ENCODE data around the gene CIART.

DNA sequence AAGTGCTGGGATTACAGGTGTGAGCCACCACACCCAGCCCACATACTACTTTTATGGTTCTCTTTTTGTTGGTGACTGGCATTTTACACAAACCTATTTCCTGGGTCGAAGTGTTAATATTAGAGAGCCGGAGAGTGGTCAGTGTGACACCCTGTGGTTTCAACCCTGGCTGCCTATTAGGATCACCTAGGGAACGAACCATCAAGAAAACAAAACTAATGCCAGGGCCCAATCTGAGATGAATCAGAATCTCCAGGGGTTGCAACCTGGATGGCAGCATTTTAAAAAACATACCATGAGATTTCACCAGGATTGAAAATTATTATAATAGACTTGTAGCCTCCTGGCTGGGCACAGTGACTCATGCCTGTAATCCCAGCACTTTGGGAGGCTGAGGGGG is 17.4 kb downstream of the CIART start:
- TF ChIP-seq POLR2AphosphoS5 (IDR thresholded peaks at IDR 0.05; ENCODE audit: low read depth, low read length) (no peak), POLR2A (IDR thresholded peaks at IDR 0.05; ENCODE audit: low read depth, low read length) (no peak), TAF1 (IDR thresholded peaks at IDR 0.05; ENCODE audit: borderline replicate concordance, low read depth, low read length) (no peak)

Data from GM12892 (cell line).